GM19043 (cell line): ENCODE measurements around the gene CDC42BPA.
"Not testable (repeated sequence)": the region's sequence is repeated elsewhere in the genome, so short reads cannot be mapped to it uniquely, and the experiment has no call there.

Experiments used
- ATAC-seq: cut with Tn5 transposase; IDR thresholded peaks from one replicate; pipeline ENCODE4 v1.9.1; 2021; ENCODE audit warnings: low read depth; ENCODE audit not compliant: unreplicated experiment

Gene CDC42BPA, protein sequence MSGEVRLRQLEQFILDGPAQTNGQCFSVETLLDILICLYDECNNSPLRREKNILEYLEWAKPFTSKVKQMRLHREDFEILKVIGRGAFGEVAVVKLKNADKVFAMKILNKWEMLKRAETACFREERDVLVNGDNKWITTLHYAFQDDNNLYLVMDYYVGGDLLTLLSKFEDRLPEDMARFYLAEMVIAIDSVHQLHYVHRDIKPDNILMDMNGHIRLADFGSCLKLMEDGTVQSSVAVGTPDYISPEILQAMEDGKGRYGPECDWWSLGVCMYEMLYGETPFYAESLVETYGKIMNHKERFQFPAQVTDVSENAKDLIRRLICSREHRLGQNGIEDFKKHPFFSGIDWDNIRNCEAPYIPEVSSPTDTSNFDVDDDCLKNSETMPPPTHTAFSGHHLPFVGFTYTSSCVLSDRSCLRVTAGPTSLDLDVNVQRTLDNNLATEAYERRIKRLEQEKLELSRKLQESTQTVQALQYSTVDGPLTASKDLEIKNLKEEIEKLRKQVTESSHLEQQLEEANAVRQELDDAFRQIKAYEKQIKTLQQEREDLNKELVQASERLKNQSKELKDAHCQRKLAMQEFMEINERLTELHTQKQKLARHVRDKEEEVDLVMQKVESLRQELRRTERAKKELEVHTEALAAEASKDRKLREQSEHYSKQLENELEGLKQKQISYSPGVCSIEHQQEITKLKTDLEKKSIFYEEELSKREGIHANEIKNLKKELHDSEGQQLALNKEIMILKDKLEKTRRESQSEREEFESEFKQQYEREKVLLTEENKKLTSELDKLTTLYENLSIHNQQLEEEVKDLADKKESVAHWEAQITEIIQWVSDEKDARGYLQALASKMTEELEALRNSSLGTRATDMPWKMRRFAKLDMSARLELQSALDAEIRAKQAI (N-terminal part only)

DNA sequence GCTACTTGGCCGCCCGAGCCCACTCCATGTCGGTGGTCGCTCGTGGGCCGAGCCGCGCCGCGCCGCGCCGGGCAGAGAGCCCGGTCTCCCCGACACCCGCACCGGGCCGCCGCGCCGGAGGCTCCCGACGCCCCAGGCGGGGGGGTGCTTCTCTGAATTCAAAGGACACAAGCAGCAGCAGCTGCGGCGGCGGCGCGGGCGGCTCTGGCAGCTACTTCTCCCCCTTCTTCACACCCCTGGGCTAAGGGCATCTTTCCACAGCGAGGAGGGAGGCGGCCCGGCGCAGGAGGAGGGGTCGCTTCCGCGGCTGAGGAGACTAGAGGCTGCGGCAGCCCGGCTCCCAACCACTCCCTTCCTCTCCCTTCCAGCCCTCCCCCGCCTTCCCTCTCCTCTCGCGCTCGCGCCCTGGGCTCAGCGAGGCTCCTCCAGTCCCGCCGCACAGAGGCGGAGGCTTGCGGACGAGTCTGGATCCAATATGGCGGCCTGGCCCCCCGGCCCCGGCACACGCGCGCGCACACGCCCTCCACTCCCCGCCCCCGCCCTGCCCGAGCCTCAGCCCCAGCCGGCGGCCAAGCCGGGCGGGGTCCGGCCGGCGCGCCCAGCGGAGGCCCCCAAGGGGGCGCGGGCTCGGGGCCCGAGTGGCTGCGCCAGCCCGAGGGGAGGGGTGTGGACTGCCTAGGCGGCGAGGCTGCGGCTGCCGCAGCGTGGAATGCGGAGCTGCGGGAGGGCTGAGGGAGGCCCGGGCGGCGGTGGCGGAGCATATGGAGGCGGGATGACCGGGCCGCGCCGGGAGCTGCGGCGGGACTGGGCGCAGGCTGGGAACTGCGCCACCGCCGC, at the start of gene CDC42BPA:
Gene CDC42BPA (minus strand): TSS at position 477 of the 837 bp plus-strand sequence. CDS start 1,310 bp downstream, outside the sequence.
- ATAC-seq: no peak

DNA sequence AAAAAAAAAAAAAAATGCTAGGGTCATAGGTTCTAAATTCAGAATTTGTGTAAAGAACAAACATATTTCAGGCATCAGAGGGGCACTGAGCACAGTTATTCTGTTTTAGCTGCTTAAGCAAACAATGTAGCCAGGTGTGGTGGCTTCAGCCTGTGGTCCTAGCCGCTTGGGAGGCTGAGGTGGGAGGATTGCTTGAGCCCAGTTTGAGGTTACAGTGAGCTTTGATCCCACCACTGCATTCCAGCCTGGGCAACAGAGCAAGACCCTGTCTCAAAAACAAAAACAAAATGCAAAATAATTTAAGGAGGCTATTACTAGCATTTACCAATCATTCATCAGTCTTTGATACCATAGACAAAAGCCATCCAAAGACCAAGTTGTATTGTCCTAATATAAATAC, 49.7 kb upstream of the CDC42BPA start:
- no peak for ATAC-seq

DNA sequence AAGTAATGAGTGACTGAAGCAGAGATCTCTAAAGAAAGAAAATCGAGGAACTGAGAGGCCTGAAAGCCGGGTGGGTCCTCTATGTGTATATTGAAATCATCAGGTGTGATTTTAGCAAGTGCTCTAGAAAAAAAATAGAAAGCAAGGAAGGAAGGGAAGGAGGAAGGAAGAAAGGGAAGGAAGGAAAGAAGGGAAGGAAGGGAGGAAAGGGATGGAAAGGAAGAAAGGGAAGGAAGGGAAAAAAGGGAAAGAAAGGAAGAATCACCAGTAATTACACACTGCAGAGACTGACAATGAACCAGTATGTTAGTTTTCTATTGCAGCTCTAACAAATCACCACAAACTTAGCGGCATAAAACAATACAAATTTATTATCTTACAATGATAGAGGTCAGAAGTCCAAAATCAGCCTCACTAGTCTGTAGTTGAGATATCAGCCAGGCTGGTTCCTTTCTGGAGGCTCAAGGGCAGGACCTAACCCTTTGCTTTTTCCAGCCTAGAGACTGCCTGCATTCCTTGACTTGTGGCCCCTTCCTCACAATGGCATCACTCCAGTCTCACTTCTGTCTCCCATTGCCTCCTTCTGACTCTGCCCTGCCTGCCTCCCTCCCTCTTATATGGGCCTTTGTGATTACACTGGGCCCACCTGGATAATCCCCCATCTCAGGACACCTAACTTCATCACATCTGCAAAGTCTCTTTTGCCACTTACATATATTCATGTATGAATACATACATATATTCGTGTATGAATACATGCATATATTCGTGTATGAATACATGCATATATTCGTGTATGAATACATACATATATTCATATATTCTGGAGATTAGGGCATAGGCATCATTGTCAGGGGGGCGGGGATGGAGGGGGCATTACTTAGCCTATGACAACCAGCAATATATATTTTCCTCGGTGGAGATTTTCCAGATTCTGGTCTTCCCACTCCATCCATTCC, 47.5 kb upstream of the CDC42BPA start:
- ATAC-seq: no peak

DNA sequence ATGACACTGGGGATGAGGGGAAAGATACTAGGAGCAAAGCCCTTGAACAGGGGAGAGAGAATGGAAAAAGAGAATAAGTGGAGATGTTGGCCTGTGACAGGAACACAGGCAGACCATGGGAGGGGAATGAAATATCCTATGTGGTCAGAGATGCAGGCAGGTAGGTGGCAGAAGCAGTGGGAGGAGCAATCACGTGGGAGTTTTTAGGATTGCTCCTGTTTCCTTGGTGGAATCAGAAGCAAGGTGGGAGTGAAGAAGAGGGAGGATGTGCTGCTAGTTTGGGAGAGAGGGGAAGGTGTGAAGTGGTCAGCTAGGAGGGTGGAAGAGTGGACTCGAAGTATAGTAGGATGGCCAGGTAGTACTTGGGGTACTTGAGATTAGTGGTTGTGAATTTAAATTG, 46.4 kb upstream of the CDC42BPA start:
- no peak for ATAC-seq

DNA sequence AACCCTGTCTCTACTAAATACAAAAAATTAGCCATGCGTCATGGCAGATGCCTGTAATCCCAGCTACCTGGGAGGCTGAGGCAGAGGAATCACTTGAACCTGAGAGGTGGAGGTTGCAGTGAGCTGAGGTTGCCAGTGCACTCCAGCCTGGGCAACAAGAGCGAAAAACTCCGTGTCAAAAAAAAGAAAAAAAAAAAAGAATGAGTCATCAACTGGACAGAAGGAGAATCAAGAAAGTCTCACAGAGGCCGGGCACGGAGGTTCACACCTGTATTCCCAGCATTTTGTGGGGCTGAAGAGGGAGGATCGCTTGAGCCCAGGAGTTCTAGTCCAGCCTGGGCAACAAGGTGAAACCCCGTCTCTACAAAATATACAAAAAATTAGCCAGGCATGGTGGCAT, 45.5 kb upstream of the CDC42BPA start:
- no peak for ATAC-seq

DNA sequence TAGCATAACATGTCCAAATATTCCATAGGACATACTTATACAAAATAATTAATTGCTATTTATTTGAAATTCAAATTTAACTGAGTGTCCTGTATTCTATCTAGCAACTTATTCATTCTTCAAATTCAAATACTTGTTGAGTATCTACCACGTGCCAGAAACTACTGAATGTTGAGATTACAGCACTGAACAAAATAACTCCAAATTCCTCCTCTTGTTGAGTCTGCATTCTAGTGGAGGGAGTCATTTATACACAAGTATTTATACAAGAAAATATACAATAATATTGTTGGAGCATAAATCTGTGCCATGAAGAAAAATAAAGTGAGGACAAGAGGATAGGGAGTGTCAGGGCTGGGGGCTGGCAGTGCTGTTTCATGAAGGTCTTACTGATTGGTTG, 43.7 kb upstream of the CDC42BPA start:
- no peak for ATAC-seq

DNA sequence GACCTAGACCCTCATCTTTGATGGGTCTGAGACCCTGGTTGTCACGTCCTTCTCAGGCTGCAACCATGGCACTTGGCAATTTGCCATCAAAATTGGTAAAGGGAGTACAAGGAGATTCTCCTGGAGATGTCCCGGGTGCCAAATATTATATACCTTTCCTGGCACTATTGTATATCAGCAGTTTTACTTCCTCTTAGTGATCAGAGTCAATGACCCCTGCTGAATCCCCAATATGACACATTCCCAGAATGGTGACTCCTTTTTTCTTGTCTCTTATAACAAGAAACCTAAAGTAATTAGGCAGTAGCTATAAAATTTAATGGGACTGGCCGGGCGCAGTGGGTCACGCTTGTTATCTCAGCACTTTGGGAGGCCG, 39.6 kb upstream of the CDC42BPA start:
- no peak for ATAC-seq

DNA sequence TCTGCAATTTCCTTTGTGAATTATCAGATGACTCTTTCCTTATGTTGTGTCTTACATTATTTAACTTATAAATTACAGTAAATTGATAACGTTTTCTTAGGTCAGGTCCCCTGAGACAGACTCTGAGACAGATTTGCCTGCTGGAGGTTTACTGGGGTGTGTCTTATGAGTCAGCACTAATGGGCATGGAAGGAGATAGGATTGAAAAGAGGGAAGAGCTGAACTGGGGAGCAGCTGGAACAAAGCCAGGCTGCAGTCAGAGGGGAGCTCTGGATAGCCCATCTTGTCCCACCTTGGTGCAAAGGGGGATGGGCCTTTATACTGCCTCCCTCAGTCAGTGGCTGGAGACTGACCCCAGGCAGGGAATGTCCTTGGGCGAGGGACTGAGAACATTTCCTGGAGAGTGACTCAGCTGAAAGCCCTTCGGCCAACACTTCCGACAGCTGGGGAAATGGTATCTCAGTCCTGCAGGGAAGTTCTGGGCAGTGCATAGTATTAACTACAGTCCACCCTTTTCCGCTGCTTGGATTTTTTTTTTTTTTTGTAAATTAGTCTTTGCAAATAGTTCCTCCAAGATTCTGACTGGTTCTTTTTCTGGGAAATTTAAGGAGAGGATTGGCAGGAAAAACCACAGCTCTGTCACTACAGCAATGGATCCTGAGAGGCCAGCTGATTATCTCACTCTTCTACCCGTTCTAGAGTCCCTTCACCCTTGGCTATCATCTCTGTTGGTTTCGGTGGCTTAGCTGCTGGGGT, 39.1 kb upstream of the CDC42BPA start:
- no peak for ATAC-seq

DNA sequence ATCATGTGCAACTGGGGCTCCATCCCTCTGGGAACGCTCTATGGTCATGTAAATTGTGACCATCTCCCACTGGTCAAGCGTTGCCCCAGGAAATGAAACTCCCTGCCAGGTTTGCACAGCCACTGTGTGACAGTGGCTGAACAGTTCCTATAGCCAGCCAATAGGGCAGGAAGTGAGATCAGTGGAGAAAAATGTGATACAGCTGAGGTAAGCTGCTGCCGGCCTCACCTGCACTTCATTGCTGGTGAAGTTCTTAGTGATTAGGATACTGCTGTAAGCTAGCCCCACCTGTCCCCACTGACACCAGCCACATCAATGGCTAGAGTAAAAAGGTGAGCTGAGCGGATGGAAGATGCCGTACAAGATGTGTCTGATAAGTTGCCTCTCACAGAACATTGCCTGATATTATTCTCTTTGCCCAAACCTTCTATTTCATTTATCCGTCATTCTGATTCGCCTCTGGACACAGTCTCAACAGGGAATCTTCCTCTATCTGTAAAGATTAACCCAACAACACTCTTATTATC, 38.4 kb upstream of the CDC42BPA start:
- ATAC-seq: no peak

DNA sequence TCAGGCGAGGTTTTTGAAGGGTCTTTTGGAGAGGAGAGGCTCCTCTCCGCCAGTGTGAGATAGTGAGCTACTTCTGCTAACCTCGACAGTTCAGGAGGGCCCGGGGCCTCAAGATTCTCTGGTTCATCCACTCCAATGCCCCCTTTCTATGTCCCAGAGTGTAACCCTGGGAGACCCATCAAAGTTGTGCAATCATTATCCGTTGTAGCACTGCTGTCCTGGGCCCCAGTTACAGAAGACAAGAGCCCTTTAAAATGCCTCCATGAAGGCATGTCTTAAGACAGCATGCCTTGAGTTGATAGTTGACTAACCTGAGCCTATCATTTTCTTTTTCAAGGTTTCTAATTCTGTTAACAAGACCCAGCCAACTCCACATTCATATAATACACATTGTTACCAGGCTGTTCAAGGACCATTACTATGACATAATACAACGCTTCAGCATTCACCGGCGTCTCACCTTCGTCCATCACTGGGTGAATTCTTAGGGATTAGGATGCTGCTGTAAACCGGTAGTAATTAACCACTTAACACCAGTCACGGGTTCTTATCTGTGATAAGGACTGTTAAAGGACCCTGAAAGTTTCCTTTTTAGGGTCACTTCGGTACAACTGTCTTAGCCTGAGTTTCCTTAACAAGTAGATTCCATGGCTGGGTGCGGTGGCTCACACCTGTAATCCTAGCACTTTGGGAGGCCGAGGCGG, 37.4 kb upstream of the CDC42BPA start:
- no peak for ATAC-seq

DNA sequence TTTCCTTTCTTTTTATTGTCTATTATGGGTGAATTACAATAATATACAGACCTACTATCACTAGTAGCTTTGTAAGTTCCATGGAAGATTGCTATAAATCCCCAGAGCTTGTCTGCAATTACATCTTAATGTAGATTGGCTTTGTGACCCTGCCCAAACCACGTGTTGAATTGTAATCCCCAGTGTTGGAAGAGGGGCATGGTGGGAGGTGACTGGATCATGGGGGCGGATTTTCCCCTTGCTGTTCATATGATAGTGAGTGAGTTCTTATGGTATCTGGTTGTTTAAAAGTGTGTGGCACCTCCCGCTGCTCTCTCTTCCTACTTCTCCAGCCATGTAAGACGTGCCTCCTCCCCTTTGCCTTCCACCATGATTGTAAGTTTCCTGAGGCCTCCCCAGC, 34.9 kb upstream of the CDC42BPA start:
- no peak for ATAC-seq

DNA sequence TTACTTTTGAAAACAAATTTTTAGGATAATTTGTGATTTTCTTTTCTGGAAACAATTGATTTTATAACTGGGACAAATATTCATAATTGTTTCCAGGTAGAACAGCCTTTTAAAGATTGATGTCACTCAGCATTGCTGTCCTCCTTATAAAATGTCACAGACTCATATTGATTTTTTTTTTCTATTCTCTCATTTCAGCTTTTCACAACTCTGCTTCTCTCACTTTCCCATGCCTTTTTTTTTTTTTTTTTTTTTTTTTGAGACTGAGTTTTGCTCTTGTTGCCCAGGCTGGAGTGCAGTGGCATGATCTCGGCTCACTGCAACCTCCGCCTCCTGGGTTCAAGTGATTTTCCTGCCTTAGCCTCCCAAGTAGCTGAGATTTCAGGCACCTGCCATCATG, 33.9 kb upstream of the CDC42BPA start:
- ATAC-seq: not testable (repeated sequence)

DNA sequence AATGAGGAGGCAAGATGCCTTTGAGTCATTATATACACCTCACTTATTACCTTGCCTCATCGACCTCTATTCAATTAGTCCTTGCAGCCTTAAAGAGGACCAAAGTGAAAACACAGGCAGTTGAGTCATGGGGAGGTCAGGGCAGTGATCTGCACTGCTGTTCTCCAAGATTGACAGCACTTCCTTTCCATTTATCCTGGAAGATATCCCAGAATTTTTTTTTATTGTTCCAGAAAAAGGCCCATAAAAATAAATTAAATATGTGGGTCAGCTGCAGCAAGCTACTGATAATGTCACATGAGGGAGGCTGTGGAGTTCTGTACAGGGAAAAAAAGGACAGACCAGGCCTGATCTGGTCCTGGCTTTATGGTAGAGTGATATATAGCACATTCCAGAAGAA, 33.2 kb upstream of the CDC42BPA start:
- ATAC-seq: no peak

DNA sequence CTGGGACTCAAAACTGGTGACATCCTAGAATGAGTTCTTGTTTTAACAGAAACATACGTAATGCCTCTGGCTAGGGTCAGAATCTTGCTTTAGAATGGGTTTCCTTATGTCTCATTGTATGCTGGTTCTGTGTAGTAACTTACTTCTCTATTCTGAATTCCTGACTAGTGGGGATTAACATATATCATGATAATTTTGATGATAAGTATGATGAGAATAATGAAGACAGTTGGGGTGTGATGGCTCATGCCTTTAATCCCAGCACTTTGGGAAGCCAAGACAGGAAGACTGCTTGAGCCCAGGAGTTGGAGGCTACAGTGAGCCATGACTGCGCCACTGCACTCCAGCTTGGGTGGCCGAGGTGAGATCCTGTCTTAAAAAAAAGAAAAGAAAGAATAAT, 31.7 kb upstream of the CDC42BPA start:
- ATAC-seq: no peak

DNA sequence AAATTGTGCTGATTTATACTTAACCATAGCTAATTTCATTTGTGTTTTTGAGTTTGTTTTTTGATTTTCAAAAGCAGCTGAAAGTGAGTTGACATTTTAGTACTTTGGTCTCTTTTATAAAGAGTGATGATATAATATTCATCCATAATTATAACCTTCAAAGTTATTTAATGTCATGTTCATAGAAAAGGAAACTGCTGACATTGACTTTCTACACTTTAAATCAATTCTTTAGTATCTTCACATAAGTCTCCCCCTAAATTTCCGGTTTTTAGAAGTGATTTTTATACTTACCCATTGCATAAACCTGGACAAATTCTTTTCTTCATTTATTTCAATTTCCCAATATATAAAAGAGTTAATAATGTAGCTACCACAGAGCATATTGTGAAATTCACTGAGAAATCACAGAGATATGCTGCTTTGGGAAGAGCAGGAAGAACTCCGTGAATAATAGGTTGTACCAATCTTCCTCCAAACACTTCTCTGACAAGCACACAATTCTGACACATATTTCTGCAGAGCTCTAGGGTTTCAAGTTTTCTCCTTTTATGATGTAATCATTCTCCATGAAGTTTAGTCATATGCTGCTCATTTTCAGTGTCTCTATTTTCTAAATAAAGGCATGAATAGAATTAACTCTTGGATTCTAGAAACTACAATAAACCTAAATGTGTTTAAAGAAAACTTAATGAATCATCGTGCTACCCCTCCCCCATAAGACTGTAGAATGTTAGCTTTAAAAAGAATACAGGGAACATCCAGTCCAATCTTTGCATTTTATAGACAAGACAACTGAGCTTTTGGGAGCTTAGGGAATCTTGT, 25.6 kb upstream of the CDC42BPA start:
- ATAC-seq: no peak

DNA sequence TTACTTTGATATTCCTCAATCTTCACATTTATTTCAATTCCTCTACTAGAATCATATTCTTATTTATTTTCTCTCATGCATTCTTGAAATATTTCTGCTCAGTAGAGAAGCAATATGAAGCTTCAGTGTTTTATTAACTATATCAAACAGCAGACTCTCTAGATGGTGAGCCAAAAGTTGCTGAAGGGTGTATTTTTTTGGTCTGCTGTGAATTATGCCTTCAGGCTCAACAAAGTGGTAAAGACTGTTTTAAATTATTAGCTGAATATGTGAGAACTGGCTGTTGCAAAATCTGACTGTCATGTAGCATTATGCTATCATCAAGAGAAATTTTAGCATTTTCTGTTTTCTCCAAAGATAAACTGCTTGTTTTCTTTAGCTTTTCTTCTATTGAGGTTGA, 24.9 kb upstream of the CDC42BPA start:
- ATAC-seq: no peak

DNA sequence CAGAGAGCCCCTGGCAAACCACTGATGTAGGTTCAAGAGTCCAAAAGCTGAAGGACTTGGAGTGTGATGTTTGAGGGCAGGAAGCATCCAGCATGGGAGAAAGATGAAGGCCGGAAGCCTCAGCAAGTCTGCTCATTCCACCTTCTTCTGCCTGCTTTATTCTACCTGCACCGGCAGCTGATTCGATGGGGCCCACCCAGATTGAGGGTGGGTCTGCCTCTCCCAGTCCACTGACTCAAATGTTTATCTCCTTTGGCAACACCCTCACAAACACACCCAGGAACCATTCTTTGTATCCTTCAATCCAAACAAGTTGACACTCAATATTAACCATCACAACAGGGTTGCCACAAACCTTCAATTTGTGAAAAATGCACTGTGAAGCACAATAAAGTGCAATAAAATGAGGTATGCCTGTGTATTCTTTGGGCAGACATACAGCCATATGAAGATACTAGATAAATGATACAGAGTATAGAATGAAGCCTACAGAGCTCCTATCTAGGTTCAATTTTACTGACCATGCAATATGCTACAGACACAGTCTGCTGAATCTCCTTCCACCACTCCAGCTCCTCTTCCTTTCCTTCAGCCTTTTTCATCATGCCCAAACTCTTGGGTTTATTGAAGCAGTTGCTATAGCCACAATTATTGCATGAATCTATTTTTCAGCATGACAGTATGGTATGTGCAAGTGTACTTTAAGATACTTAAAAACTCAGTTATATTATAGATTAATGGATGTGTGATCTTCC, 24.0 kb upstream of the CDC42BPA start:
- ATAC-seq: no peak
